ENCODE data around the gene PAX6. TPM values are rescaled to one million over a fixed set of nuclear protein-coding genes. Genes with fewer than 3 reads are reported as not detected.

Gene PAX6
- total RNA-seq, 1 experiment from 2014 or later = 14.6 TPM

- Histone ChIP-seq H3K4me3 (ENCODE audit: low read length) (peak overlapping the region; percentile 74), H3K27ac (ENCODE audit: low read length) (no peak overlapping the region), H2AFZ (ENCODE audit: low read length) (peak overlapping the region; percentile 94), H3K4me2 (ENCODE audit: low read length) (peak overlapping the region; percentile 97), H3F3A (ENCODE audit: low read length, unreplicated experiment) (no peaks in the 10 kb centered on the region), H4K20me1 (ENCODE audit: low read length) (no peaks in the 10 kb centered on the region), H3K79me2 (ENCODE audit: low read length) (peaks cover 10% of the 10 kb centered on the region), H3K36me3 (ENCODE audit: low read depth, low read length) (no peaks in the 10 kb centered on the region), H3K9me3 (ENCODE audit: low read length) (no peaks in the 10 kb centered on the region), H3K9ac (ENCODE audit: low read length) (peak overlapping the region; percentile 74), H3K27me3 (ENCODE audit: low read length) (no peaks in the 10 kb centered on the region), H3K4me1 (ENCODE audit: insufficient read depth, low read length) (peaks cover 34% of the 10 kb centered on the region), H3K9me2 (replicated peaks; ENCODE audit: low read length) (no peaks in the 10 kb centered on the region)
- ATAC-seq (no peak), DNase-seq (no peak)
- TF ChIP-seq EZH2phosphoT487 (IDR thresholded peaks at IDR 0.05; ENCODE audit: borderline replicate concordance, low read length) (no peak), CTCF (conservative IDR thresholded peaks at IDR 0.05; ENCODE audit: low read depth, low read length) (no peak), EZH2 (IDR thresholded peaks at IDR 0.05; ENCODE audit: low read length, unreplicated experiment) (no peak)
- intact Hi-C loops (cut with micrococcal nuclease) = loop anchor here (5.0 kb wide), 1 partner anchor 143 kb away; no protein-coding TSS in a partner anchor
- ChIA-PET POLR2A (ENCODE audit: unreplicated experiment) (no interaction called here), CTCF (no interaction called here)
- no TSS peak for BruUV-seq (replicated peaks)
Measured at GRCh38 chr11:31814176-31814868, 3.2 kb upstream of the PAX6 start.

- Histone ChIP-seq H3K27ac (ENCODE audit: low read length) (peak overlapping the region; percentile 2; the same call in 1 of the 2 replicates), H3F3A (ENCODE audit: low read length, unreplicated experiment) (no peaks in the 10 kb centered on the region), H3K79me2 (ENCODE audit: low read length) (peaks cover 18% of the 10 kb centered on the region), H4K20me1 (ENCODE audit: low read length) (no peaks in the 10 kb centered on the region), H3K4me1 (ENCODE audit: insufficient read depth, low read length) (peaks cover 33% of the 10 kb centered on the region), H3K4me2 (ENCODE audit: low read length) (peak overlapping the region; percentile 97), H3K9ac (ENCODE audit: low read length) (peak overlapping the region; percentile 74), H3K36me3 (ENCODE audit: low read depth, low read length) (no peaks in the 10 kb centered on the region), H2AFZ (ENCODE audit: low read length) (peak overlapping the region; percentile 94), H3K27me3 (ENCODE audit: low read length) (no peaks in the 10 kb centered on the region), H3K9me3 (ENCODE audit: low read length) (no peaks in the 10 kb centered on the region), H3K4me3 (ENCODE audit: low read length) (peak overlapping the region; percentile 74), H3K9me2 (replicated peaks; ENCODE audit: low read length) (no peaks in the 10 kb centered on the region)
- no peak for ATAC-seq
- TF ChIP-seq EZH2 (IDR thresholded peaks at IDR 0.05; ENCODE audit: low read length, unreplicated experiment) = no peak
- TSS peak; percentile 48 for BruUV-seq (replicated peaks)
- intact Hi-C loops (cut with micrococcal nuclease) = loop anchor here (2.0 to 5.0 kb wide), 3 partner anchors 57 to 169 kb away; no protein-coding TSS in a partner anchor
- ChIA-PET POLR2A (ENCODE audit: unreplicated experiment) (interaction anchor here (0.6 kb wide), 1 partner anchor 56 kb away, joined by 3 read pairs; no protein-coding TSS in a partner anchor), CTCF (no interaction called here)
- peak; percentile 29 for DNase-seq
Measured at GRCh38 chr11:31813391-31814175, 2.5 kb upstream of the PAX6 start.
